Lower lobe of right lung (tissue), 2 donors: ENCODE measurements around the gene GOLT1A. TPM values are rescaled to one million over a fixed set of nuclear protein-coding genes. Genes with fewer than 3 reads are reported as not detected.

Experiments
- ATAC-seq, 2 donors: fragments of 200-7000 bp; cut with Tn5 transposase; one replicate each; pipeline ENCODE4 v1.9.1; 2020 to 2022; ENCODE audit warnings: mild to moderate bottlenecking in 2 of 2, moderate library complexity in 2 of 2
- DNase-seq: peaks from one replicate; pipeline ENCODE4 v3.0.0-alpha.2; 2020
- H3K27ac ChIP-seq: fragments of 200-600 bp; one replicate; pipeline ENCODE4 v1.8.0; 2022
- H3K27me3 ChIP-seq: fragments of 200-600 bp; one replicate; pipeline ENCODE4 v1.8.0; 2022; ENCODE audit warnings: low read depth
- H3K36me3 ChIP-seq: fragments of 200-600 bp; one replicate; pipeline ENCODE4 v1.8.0; 2022; ENCODE audit warnings: mild to moderate bottlenecking
- H3K4me1 ChIP-seq: fragments of 200-600 bp; one replicate; pipeline ENCODE4 v1.8.0; 2022
- H3K4me3 ChIP-seq: fragments of 200-600 bp; one replicate; pipeline ENCODE4 v1.8.0; 2022; ENCODE audit warnings: mild to moderate bottlenecking
- H3K9me3 ChIP-seq: fragments of 200-600 bp; one replicate; pipeline ENCODE4 v1.8.0; 2022
- intact Hi-C: fragments of 100-400 bp; cut with DNase I; formaldehyde crosslinking; loops from one replicate; pipeline ENCODE4 v1.11.0; 2022
- total RNA-seq: library from RNA; stranded (reverse); fragmentation: NEBNext Ultra II Directional; extraction: Animal tissue kit (Norgen Biotek cat#: 25700); gene quantifications from one replicate; pipeline ENCODE4 v1.2.1, GENCODE V29; 2021
- TF ChIP-seq, protein P1 (sequence below): fragments of 200-600 bp; IDR thresholded peaks from one replicate; pipeline ENCODE4 v1.8.0; 2022; ENCODE audit warnings: antibody characterized with exemption, mild to moderate bottlenecking
- donor health status: DM: no; HTN: yes; CAD: no; lungs with severe emphysema.

Gene GOLT1A
- total RNA-seq, 1 donor from 2014 or later, result 11.9 TPM

DNA sequence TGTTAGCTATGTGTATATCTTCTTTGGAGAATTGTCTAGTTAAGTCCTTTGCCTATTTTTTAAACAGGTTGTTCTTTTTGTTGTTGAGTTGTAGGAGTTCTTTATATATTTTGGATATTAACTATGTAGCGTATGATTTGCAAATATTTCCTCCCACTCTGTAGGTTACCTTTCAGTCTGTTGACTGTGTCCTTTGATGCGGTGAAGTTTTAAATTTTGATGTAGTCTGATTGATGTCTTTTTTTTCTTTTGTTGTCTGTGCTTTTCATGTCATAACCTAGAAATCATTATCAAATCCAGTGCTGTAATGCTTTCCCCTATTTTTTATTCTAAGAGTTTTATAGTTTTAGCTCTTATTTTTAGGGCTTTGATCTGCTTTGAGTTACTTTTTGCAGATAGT is 8.8 kb downstream of the GOLT1A start:
- Histone ChIP-seq H3K36me3 (no peaks in the 10 kb centered on the region), H3K9me3 (no peaks in the 10 kb centered on the region), H3K4me3 (no peak overlapping the region), H3K4me1 (peaks cover 3% of the 10 kb centered on the region), H3K27ac (no peak overlapping the region), H3K27me3 (no peaks in the 10 kb centered on the region)
- intact Hi-C loops, result no loop called here
- no peak for ATAC-seq
- TF ChIP-seq, protein P1, sequence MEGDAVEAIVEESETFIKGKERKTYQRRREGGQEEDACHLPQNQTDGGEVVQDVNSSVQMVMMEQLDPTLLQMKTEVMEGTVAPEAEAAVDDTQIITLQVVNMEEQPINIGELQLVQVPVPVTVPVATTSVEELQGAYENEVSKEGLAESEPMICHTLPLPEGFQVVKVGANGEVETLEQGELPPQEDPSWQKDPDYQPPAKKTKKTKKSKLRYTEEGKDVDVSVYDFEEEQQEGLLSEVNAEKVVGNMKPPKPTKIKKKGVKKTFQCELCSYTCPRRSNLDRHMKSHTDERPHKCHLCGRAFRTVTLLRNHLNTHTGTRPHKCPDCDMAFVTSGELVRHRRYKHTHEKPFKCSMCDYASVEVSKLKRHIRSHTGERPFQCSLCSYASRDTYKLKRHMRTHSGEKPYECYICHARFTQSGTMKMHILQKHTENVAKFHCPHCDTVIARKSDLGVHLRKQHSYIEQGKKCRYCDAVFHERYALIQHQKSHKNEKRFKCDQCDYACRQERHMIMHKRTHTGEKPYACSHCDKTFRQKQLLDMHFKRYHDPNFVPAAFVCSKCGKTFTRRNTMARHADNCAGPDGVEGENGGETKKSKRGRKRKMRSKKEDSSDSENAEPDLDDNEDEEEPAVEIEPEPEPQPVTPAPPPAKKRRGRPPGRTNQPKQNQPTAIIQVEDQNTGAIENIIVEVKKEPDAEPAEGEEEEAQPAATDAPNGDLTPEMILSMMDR, result no peak
- no peak for DNase-seq

DNA sequence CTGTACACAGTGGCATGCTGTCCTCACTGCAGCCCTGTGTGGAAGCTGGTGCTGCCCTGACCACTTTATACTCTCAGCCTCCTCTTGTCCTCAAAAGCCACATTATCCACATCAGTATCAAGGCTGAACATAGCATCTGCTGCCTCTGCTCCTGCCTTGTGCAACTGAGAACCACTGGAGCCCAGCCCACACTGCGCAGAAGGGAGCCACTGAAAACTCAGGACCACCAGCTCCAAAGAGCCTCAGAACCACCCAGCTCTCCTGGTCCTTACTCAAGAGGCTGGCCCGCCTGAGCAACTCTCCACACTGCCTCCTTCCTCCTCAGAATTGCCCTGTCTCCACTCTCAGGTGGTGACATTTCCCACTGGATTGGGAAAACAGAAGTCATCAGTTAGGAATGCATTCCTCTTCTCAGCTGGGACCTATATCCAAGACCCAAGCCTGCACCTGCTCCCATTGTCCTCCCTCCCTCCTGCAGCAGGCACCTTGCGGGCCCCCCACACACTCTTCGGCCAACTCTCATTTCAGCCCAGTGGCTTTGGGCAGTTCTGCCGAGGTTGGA is 10.5 kb downstream of the GOLT1A start:
- H3K27me3 ChIP-seq, result no peaks in the 10 kb centered on the region
- intact Hi-C loops, result no loop called here
- DNase-seq (no peak), ATAC-seq (no peak)
- H3K9me3 ChIP-seq, result no peaks in the 10 kb centered on the region
- TF ChIP-seq, protein P1, result no peak
- H3K4me3 ChIP-seq, result no peak overlapping the region
- no peaks in the 10 kb centered on the region for H3K36me3 ChIP-seq
- H3K4me1 ChIP-seq, result peaks cover 3% of the 10 kb centered on the region
- no peak overlapping the region for H3K27ac ChIP-seq

DNA sequence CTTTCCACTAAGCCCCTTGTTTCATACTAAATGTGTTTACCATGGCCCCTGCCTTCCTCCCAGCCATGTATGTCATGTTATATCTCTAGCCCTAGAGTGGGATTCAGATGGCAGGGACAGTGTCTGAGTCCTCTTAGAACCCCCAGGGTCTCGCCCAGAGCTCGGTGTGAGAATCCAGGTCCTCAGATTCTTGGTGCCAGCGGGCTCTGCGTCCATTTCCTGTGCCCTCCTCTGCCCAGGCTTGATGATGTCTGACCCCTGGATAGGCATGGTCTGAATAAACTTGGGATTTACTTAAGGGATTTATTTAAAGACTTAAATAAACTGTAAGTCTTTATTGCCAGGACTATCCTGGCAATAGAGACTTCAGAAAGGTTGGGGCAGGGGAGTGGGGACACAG is 11.3 kb downstream of the GOLT1A start:
- intact Hi-C loops, result no loop called here
- ATAC-seq (no peak), DNase-seq (no peak)
- TF ChIP-seq, protein P1, result no peak
- H3K4me1 ChIP-seq, result peaks cover 3% of the 10 kb centered on the region
- H3K9me3 ChIP-seq, result no peaks in the 10 kb centered on the region
- H3K27me3 ChIP-seq, result no peaks in the 10 kb centered on the region
- H3K27ac ChIP-seq, result no peak overlapping the region
- H3K4me3 ChIP-seq, result no peak overlapping the region
- H3K36me3 ChIP-seq, result no peaks in the 10 kb centered on the region

DNA sequence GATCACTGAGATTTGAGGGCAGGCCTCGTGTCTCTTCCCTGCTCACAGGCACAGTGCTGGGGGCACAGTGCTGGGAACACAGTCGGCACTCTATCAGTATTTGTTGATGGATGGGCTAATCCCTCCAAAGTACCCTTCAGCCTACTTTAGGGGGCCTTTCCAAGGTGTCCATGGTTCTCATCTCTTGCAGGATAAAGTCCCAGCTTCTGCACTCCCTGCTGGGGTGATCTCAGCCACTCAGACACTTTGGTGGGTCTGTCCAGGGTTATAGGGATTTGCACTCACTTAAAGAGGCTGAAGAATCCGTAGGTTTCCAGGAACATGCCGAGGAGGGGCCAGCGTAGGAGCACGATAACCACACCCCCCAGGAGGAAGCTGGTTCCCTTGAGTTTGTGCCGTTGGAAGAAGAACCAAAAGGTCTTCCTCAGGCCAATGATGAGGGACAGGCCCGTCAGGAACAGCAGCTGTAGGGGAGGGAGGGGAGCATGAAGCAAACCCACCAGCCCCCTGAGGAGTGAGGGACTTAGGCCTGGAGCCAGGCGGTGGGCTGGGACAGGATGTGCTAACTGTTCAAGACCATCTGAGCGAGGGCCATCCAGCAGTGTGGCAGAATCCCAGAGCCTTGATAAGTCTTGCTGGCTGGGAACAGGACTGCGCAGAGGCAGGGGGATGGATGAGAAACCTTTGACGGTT is 12.3 kb downstream of the GOLT1A start:
- DNase-seq (no peak), ATAC-seq (no peak)
- no peaks in the 10 kb centered on the region for H3K27me3 ChIP-seq
- intact Hi-C loops, result no loop called here
- no peaks in the 10 kb centered on the region for H3K9me3 ChIP-seq
- no peaks in the 10 kb centered on the region for H3K36me3 ChIP-seq
- TF ChIP-seq, protein P1, result no peak
- H3K27ac ChIP-seq, result no peak overlapping the region
- H3K4me3 ChIP-seq, result no peak overlapping the region
- no peaks in the 10 kb centered on the region for H3K4me1 ChIP-seq

DNA sequence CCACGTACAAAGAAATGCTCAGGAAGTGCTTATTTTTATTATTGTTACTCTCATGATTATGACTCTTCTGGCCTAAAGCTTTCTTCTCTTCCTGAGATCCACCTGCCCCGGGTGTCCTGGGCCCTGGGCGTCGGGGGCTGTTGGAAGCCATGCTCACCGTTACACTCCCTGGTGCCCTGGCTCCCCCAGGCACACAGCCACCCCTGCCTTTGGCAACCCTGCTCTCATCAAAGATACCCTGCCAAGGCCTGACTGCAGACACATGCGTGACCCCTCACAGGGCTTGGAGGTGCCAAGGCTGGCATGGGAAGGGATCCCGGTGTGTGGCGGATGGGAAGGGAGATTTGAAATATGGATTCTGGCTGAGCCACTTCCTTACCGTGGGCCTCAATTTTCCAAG is 14.2 kb downstream of the GOLT1A start:
- ATAC-seq (no peak), DNase-seq (no peak)
- H3K4me1 ChIP-seq, result no peaks in the 10 kb centered on the region
- no peaks in the 10 kb centered on the region for H3K36me3 ChIP-seq
- H3K27ac ChIP-seq, result no peak overlapping the region
- intact Hi-C loops, result no loop called here
- no peaks in the 10 kb centered on the region for H3K9me3 ChIP-seq
- no peaks in the 10 kb centered on the region for H3K27me3 ChIP-seq
- no peak overlapping the region for H3K4me3 ChIP-seq
- TF ChIP-seq, protein P1, result no peak
